Type B pancreatic cell (in vitro differentiated cells): Measurements from ENCODE around the gene ECPAS. TPM values are rescaled to one million over a fixed set of nuclear protein-coding genes. Genes with fewer than 3 reads are reported as not detected.

Experiments used
- DNase-seq: peaks from one replicate; pipeline ENCODE4 v3.0.0; 2021; ENCODE audit warnings: mixed read lengths; ENCODE audit not compliant: unreplicated experiment; ENCODE audit errors: extremely low spot score
- H3K27ac Mint-ChIP-seq: 2 replicates; pipeline ENCODE4 v1.8.0; 2021; ENCODE audit warnings: mild to moderate bottlenecking, mixed read lengths
- H3K27me3 Mint-ChIP-seq: 2 replicates; pipeline ENCODE4 v1.8.0; 2021; ENCODE audit warnings: mixed read lengths
- H3K36me3 Mint-ChIP-seq: 2 replicates; pipeline ENCODE4 v1.8.0; 2021; ENCODE audit warnings: mixed read lengths
- H3K4me1 Mint-ChIP-seq: one replicate; pipeline ENCODE4 v1.8.0; 2021; ENCODE audit warnings: mixed read lengths; ENCODE audit not compliant: unreplicated experiment
- H3K4me3 Mint-ChIP-seq: 2 replicates; pipeline ENCODE4 v1.8.0; 2021; ENCODE audit warnings: mild to moderate bottlenecking, mixed read lengths
- H3K9me3 Mint-ChIP-seq: 2 replicates; pipeline ENCODE4 v1.8.0; 2021; ENCODE audit warnings: mixed read lengths
- total RNA-seq: library from RNA; stranded (reverse); gene quantifications from 2 replicates; pipeline ENCODE4 v1.2.1, GENCODE V29; 2021; ENCODE audit warnings: low replicate concordance
- TF ChIP-seq, protein P1 (sequence below): fragments of 200-600 bp; sonication (generic); conservative IDR thresholded peaks from 2 replicates; pipeline ENCODE4 v1.5.0; 2021; ENCODE audit warnings: antibody characterized with exemption, mild to moderate bottlenecking

ECPAS gene
- total RNA-seq, 1 donor from 2014 or later: 82.9 TPM

DNA sequence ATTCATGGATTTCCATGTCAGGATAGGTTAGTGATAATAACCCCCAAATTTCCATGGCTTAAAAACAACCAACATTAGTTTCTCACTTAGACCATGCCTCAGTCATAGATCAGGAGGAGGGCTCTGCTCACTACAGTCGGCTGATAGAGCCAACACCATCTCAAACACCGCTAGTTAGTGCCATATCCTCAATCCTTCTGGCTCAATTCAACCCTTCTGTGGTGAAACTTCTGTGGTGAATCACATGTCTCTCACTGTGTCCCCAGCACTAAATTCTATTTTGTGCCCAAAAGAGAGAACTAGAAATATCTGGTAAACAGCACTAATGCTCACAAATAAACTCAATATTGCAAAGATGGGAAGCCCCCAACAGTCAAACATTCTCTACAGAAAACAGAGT, 21.1 kb downstream of the ECPAS start:
- no peak overlapping the region for H3K27ac Mint-ChIP-seq
- H3K4me1 Mint-ChIP-seq: no peaks in the 10 kb centered on the region
- peaks cover 23% of the 10 kb centered on the region for H3K9me3 Mint-ChIP-seq
- H3K27me3 Mint-ChIP-seq: no peaks in the 10 kb centered on the region
- TF ChIP-seq, protein P1, sequence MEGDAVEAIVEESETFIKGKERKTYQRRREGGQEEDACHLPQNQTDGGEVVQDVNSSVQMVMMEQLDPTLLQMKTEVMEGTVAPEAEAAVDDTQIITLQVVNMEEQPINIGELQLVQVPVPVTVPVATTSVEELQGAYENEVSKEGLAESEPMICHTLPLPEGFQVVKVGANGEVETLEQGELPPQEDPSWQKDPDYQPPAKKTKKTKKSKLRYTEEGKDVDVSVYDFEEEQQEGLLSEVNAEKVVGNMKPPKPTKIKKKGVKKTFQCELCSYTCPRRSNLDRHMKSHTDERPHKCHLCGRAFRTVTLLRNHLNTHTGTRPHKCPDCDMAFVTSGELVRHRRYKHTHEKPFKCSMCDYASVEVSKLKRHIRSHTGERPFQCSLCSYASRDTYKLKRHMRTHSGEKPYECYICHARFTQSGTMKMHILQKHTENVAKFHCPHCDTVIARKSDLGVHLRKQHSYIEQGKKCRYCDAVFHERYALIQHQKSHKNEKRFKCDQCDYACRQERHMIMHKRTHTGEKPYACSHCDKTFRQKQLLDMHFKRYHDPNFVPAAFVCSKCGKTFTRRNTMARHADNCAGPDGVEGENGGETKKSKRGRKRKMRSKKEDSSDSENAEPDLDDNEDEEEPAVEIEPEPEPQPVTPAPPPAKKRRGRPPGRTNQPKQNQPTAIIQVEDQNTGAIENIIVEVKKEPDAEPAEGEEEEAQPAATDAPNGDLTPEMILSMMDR: no peak
- no peak overlapping the region for H3K4me3 Mint-ChIP-seq
- no peak for DNase-seq
- peaks cover 24% of the 10 kb centered on the region for H3K36me3 Mint-ChIP-seq

DNA sequence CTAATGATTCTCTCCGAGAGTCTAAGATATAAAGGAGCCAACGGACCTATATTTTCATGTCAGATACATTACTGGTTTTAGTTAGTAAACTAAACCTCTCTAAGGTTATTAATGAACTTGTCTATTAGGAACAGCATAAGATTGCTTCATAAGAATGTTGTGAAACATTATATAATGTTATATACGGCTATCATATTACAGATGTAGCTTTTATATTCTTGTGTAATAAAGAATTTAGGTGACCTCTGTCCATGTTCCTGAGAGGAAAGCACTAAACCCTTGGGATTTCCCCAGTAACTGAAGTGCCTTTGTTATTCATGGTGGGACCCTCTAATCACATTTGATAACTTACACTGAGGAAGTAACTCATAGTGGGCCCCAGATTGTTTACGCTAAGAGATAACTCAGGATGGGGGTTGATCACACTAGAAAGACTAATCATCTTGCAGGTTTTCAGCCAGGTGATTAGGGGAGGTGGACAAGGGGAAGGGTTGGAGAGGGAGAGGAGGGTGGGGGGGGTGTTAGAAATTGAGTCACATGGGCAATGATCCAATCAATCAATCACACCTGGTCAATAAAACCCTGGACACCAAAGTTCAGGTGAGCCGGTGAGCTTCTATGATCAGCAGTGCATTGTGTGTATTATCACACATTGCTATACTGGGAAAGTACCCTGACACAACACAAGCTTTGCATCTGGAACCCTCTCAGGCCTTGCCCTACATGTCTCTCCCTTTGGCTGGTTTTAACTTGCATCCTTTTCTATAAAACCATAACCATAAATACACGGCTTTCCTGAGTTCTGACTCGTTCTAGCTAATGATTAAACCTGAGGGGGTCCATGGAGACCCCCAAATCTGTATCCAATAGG, 25.8 kb downstream of the ECPAS start:
- H3K36me3 Mint-ChIP-seq: peaks cover 14% of the 10 kb centered on the region
- TF ChIP-seq, protein P1: no peak
- H3K4me1 Mint-ChIP-seq: peaks cover 18% of the 10 kb centered on the region
- no peak overlapping the region for H3K27ac Mint-ChIP-seq
- H3K9me3 Mint-ChIP-seq: peaks cover 11% of the 10 kb centered on the region
- DNase-seq: no peak
- no peaks in the 10 kb centered on the region for H3K27me3 Mint-ChIP-seq
- H3K4me3 Mint-ChIP-seq: no peak overlapping the region

DNA sequence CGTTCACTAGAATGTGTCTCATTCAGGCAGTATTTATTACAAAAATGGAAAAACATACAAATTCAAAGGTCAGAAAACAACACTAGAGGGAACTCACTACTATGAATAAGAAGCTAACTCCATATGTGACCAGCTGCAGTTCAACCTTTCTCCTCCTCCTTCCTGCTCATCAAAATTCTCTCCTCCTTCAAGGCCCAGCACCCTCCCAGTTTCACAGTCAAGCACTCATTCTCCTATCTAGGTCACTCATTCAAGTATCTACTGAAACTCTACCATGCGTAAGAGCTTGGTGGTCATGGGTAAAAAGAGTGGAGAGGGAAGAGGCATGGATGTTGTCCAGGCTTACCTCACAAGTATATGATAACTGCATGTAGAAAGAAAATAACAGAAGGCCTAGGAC, 27.7 kb downstream of the ECPAS start:
- H3K36me3 Mint-ChIP-seq: peaks cover 2% of the 10 kb centered on the region
- no peak overlapping the region for H3K27ac Mint-ChIP-seq
- DNase-seq: no peak
- TF ChIP-seq, protein P1: no peak
- H3K4me3 Mint-ChIP-seq: no peak overlapping the region
- peaks cover 2% of the 10 kb centered on the region for H3K9me3 Mint-ChIP-seq
- peaks cover 18% of the 10 kb centered on the region for H3K4me1 Mint-ChIP-seq
- no peaks in the 10 kb centered on the region for H3K27me3 Mint-ChIP-seq

DNA sequence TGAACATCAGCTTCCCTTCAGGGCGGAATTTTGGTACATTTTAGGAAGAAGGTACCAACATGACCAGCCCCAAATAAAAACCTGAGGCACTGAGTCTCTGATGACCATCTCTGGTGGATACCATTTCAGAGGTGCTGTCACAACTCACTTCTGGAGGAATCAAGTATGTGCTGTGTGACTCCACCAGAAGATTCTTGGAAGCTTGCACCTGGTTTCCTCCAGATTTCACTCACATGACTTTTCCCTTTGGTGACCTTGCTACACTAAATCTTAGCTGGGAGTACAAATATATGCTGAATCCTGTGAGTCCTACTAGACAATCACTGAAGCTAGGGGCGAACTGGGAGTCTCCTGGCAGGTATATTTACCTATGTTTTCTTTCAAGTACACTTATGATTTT, 28.5 kb downstream of the ECPAS start:
- peaks cover 18% of the 10 kb centered on the region for H3K4me1 Mint-ChIP-seq
- H3K36me3 Mint-ChIP-seq: no peaks in the 10 kb centered on the region
- no peaks in the 10 kb centered on the region for H3K27me3 Mint-ChIP-seq
- H3K9me3 Mint-ChIP-seq: no peaks in the 10 kb centered on the region
- H3K27ac Mint-ChIP-seq: no peak overlapping the region
- no peak for DNase-seq
- H3K4me3 Mint-ChIP-seq: no peak overlapping the region
- TF ChIP-seq, protein P1: no peak

DNA sequence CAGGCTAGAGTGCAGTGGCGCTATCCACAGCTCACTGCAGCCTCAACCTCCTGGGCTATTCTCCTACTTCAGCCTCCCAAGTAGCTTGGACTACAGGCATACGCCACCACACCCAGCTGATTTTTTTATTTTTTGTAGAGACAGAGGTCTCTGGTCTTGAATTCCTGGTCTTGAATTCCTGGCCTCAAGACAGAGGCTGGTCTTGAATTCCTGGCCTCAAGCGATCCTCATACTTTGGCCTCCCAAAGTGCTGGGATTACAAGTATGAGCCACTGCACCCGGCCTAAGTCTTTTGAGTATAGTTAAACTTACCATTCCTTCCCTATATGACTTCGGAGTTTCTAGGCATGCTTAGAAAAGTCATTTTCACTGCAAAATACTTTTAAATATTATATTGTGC, 29.4 kb downstream of the ECPAS start:
- Mint-ChIP-seq H3K4me1 (peaks cover 21% of the 10 kb centered on the region), H3K27me3 (no peaks in the 10 kb centered on the region), H3K4me3 (no peak overlapping the region), H3K36me3 (peaks cover 7% of the 10 kb centered on the region), H3K9me3 (no peaks in the 10 kb centered on the region), H3K27ac (no peak overlapping the region)
- TF ChIP-seq, protein P1: no peak
- no peak for DNase-seq
